ENCODE results near the gene PDYN. TPM values are rescaled to one million over a fixed set of nuclear protein-coding genes. Genes with fewer than 3 reads are reported as not detected.

The PDYN gene
- total RNA-seq, 1 donor from 2014 or later, result not detected

DNA sequence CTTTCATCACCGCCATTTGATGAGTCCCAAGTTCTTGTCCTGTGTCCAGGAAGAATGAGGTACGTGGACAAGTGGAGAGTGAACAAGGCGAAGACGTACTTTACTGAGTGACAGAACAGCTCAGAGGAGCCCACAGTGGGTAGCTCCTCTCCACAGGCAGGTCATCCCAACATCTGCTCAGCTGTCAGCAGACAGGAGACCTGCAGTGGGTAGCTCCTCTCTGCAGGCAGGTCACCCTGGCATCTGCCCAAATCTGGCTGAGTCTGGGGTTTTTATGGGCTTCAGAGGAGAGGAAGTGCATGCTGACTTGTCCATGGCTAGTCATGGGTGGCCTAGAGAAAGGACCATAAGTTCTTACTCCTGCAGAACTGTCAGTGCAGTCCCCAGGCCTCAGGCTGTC lies 32.7 kb upstream of the PDYN start:
- no peak for DNase-seq (ENCODE audit: low read depth)
- TF ChIP-seq, protein P1, sequence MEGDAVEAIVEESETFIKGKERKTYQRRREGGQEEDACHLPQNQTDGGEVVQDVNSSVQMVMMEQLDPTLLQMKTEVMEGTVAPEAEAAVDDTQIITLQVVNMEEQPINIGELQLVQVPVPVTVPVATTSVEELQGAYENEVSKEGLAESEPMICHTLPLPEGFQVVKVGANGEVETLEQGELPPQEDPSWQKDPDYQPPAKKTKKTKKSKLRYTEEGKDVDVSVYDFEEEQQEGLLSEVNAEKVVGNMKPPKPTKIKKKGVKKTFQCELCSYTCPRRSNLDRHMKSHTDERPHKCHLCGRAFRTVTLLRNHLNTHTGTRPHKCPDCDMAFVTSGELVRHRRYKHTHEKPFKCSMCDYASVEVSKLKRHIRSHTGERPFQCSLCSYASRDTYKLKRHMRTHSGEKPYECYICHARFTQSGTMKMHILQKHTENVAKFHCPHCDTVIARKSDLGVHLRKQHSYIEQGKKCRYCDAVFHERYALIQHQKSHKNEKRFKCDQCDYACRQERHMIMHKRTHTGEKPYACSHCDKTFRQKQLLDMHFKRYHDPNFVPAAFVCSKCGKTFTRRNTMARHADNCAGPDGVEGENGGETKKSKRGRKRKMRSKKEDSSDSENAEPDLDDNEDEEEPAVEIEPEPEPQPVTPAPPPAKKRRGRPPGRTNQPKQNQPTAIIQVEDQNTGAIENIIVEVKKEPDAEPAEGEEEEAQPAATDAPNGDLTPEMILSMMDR (IDR thresholded peaks at IDR 0.05; ENCODE audit: insufficient read depth, low read length, poor library complexity, severe bottlenecking), result no peak
- Histone ChIP-seq H3K27me3 (ENCODE audit: control insufficient read depth, insufficient read depth, low read length) (peaks cover 2% of the 10 kb centered on the region), H3K4me3 (ENCODE audit: low read depth, low read length) (no peak overlapping the region), H3K36me3 (ENCODE audit: control insufficient read depth, insufficient read depth, low read length) (no peaks in the 10 kb centered on the region)

DNA sequence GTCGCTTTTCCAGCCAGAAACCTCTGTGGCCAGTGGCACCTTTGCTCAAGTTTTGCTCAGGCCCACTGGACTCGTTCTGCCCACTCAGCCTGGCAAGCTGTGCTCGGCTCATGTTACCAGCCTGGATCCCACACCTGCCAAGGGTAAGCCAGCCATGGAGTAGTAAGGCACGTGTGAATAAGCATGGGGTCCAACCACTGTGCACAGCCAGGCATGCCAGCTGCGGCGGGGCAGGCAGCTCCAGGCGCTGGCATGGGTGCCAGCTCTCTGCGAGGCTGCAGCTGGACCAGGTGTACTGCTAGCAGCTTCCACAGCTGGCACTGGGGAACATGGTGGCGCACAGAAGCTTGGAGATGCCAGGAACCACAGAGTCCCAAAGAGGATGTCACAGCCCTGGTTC lies 32.1 kb upstream of the PDYN start:
- peaks cover 2% of the 10 kb centered on the region for H3K27me3 ChIP-seq (ENCODE audit: control insufficient read depth, insufficient read depth, low read length)
- no peak for DNase-seq (ENCODE audit: low read depth)
- TF ChIP-seq, protein P1 (IDR thresholded peaks at IDR 0.05; ENCODE audit: insufficient read depth, low read length, poor library complexity, severe bottlenecking), result no peak
- no peaks in the 10 kb centered on the region for H3K36me3 ChIP-seq (ENCODE audit: control insufficient read depth, insufficient read depth, low read length)
- no peak overlapping the region for H3K4me3 ChIP-seq (ENCODE audit: low read depth, low read length)

DNA sequence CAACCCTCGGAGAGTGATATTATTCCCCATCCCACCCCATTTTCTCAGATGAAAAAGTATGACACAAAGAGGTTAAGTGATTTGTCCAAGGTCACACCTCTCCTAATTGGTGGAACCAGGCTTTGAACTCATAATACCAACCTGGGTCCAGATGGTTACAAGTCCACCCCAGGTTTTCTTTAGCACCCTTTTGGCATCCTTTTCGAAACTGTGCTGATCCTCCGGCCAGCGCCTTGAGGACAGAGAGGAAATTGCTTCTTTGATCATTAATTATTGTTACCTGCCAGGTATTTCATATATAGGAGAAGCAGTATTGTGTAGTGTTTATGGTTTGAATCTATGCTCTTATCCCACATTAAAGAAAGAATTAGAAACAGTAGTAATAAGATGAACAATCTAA lies 29.3 kb upstream of the PDYN start:
- Histone ChIP-seq H3K27me3 (ENCODE audit: control insufficient read depth, insufficient read depth, low read length) (peaks cover 2% of the 10 kb centered on the region), H3K36me3 (ENCODE audit: control insufficient read depth, insufficient read depth, low read length) (no peaks in the 10 kb centered on the region), H3K4me3 (ENCODE audit: low read depth, low read length) (no peak overlapping the region)
- TF ChIP-seq, protein P1 (IDR thresholded peaks at IDR 0.05; ENCODE audit: insufficient read depth, low read length, poor library complexity, severe bottlenecking), result no peak
- no peak for DNase-seq (ENCODE audit: low read depth)

DNA sequence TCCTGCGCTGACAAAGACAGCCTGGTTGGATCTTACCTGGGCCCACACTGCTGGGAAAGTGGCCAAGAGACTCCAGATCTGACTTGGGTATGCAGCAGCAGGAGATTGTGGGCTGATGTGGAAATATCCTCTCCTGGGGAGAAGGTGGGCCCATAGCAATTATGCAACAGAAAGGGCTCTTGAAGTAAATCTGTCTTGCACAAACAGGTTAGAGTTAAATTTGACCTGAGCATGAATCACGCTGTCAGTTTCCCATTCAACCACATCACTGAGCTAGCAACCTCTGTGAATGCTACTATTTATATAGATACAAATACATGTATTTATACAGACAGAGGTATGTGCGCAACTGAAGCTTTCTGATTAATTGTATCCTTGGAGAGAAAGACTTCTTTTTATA lies 28.3 kb upstream of the PDYN start:
- H3K4me3 ChIP-seq (ENCODE audit: low read depth, low read length), result no peak overlapping the region
- peaks cover 2% of the 10 kb centered on the region for H3K27me3 ChIP-seq (ENCODE audit: control insufficient read depth, insufficient read depth, low read length)
- TF ChIP-seq, protein P1 (IDR thresholded peaks at IDR 0.05; ENCODE audit: insufficient read depth, low read length, poor library complexity, severe bottlenecking), result no peak
- no peak for DNase-seq (ENCODE audit: low read depth)
- H3K36me3 ChIP-seq (ENCODE audit: control insufficient read depth, insufficient read depth, low read length), result no peaks in the 10 kb centered on the region

DNA sequence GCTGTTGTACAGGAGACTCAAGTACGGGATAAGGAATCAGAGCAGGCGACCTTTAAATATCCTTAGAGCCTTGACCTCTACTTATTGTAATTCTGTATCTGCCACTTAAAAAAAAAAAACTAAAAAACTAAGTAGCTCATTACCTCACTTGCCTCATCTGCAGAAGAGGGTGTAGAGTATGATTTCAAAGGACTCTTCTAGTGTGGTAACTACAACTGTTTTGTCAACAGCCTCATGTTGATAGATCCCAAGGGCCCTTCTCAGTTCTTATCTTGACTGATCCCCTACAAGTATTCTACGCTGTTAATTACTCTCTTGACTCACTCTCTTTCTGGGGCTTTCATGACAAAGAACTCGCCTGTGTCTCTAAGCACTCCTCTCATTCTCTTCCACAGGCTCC lies 16.7 kb upstream of the PDYN start:
- no peaks in the 10 kb centered on the region for H3K36me3 ChIP-seq (ENCODE audit: control insufficient read depth, insufficient read depth, low read length)
- DNase-seq (ENCODE audit: low read depth), result no peak
- H3K4me3 ChIP-seq (ENCODE audit: low read depth, low read length), result no peak overlapping the region
- H3K27me3 ChIP-seq (ENCODE audit: control insufficient read depth, insufficient read depth, low read length), result no peaks in the 10 kb centered on the region
- TF ChIP-seq, protein P1 (IDR thresholded peaks at IDR 0.05; ENCODE audit: insufficient read depth, low read length, poor library complexity, severe bottlenecking), result no peak

Measured in kidney epithelial cell (primary cell).